SU-DHL-6 (cell line): ENCODE results near the gene STK10.

Experiments used
- H2AFZ ChIP-seq: fragments of 200-600 bp; sonication (generic); 2 replicates; pipeline ENCODE4 v1.6.1; 2014; ENCODE audit warnings: low read depth, mild to moderate bottlenecking, moderate library complexity, mixed read lengths, antibody characterized with exemption, low read length; ENCODE audit not compliant: severe bottlenecking
- H3F3A ChIP-seq: fragments of 200-600 bp; shearing (Covaris generic); 2 replicates; pipeline ENCODE4 v1.6.0; 2016; ENCODE audit warnings: antibody characterized with exemption, mild to moderate bottlenecking; ENCODE audit not compliant: insufficient read depth
- H3K27ac ChIP-seq: fragments of 200-600 bp; sonication (generic); 2 replicates; pipeline ENCODE4 v1.5.1; 2016; ENCODE audit warnings: low read depth, mild to moderate bottlenecking, low read length, moderate library complexity, mixed read lengths
- H3K27me3 ChIP-seq: fragments of 200-600 bp; sonication (generic), shearing (Covaris generic); 2 replicates; pipeline ENCODE4 v1.6.0; 2014; ENCODE audit warnings: mild to moderate bottlenecking, low read length
- H3K36me3 ChIP-seq: fragments of 200-600 bp; sonication (generic); 2 replicates; pipeline ENCODE4 v1.6.1; 2014; ENCODE audit warnings: mild to moderate bottlenecking, low read length, mixed read lengths
- H3K4me2 ChIP-seq: fragments of 300-600, 200-600 bp; shearing (Covaris generic), sonication (generic); 2 replicates; pipeline ENCODE4 v1.6.0; 2014; ENCODE audit warnings: low read length, low read depth, mild to moderate bottlenecking; ENCODE audit not compliant: poor library complexity, severe bottlenecking
- H3K4me3 ChIP-seq: fragments of 200-600 bp; sonication (generic); 2 replicates; pipeline ENCODE4 v1.5.1; 2014; ENCODE audit warnings: antibody characterized with exemption, low read length, mild to moderate bottlenecking, mixed read lengths; ENCODE audit not compliant: insufficient read depth, poor library complexity, severe bottlenecking
- H3K79me2 ChIP-seq: fragments of 200-600 bp; sonication (generic); 2 replicates; pipeline ENCODE4 v1.6.1; 2014; ENCODE audit warnings: mild to moderate bottlenecking, low read length, moderate library complexity; ENCODE audit not compliant: insufficient read depth
- H3K9ac ChIP-seq: fragments of 200-600 bp; sonication (generic); 2 replicates; pipeline ENCODE4 v1.7.0; 2014; ENCODE audit warnings: mild to moderate bottlenecking, low read length
- H3K9me2 ChIP-seq: fragments of 200-600 bp; sonication (generic); replicated peaks from 2 replicates; pipeline ENCODE4 v1.6.1; 2014; ENCODE audit warnings: low read length; ENCODE audit not compliant: insufficient read depth
- H3K9me3 ChIP-seq: fragments of 200-600 bp; sonication (generic); 2 replicates; pipeline ENCODE4 v1.6.1; 2014; ENCODE audit warnings: low read length, mixed read lengths; ENCODE audit not compliant: insufficient read depth
- H4K20me1 ChIP-seq: fragments of 200-600 bp; sonication (generic); 2 replicates; pipeline ENCODE4 v1.6.1; 2014; ENCODE audit warnings: low read depth, mild to moderate bottlenecking, antibody characterized with exemption, low read length, moderate library complexity, mixed read lengths
- EZH2phosphoT487 ChIP-seq: fragments of 200-600 bp; sonication (generic), shearing (Covaris generic); conservative IDR thresholded peaks from 2 replicates; pipeline ENCODE4 v1.6.1; 2018; ENCODE audit warnings: mild to moderate bottlenecking, antibody characterized with exemption, low read length, moderate library complexity, mixed read lengths
- TF ChIP-seq, protein P1 (sequence below): fragments of 200-600 bp; sonication (generic); IDR thresholded peaks from one replicate; pipeline ENCODE4 v1.5.1; 2017; ENCODE audit warnings: antibody characterized with exemption, mild to moderate bottlenecking, low read length, moderate library complexity; ENCODE audit not compliant: insufficient read depth, poor library complexity, severe bottlenecking

STK10 gene

DNA sequence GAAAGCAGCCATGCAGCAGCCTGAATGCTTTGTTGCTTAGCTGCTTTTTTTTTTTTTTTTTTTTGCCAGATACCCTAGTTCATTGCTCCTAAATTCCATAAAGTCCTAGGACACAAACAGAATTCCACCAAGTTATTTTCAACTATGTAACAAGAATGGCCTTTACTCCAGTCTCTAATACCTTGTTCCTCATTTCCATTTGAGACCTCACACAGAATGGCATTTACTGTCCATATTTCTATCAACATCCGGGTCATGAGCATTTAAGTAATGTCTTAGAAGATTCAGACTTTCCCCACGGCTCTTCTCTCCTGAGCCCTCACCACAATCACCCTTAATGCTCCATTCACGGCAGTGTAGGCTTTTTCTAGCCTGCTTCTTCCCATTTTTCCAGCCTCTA is 149.9 kb downstream of the STK10 start:
- Histone ChIP-seq H2AFZ (no peak overlapping the region), H3K9me2 (no peaks in the 10 kb centered on the region), H3K9ac (no peak overlapping the region), H3K36me3 (no peaks in the 10 kb centered on the region), H4K20me1 (no peaks in the 10 kb centered on the region), H3K27ac (no peak overlapping the region), H3K27me3 (no peaks in the 10 kb centered on the region), H3K79me2 (no peaks in the 10 kb centered on the region), H3K4me3 (no peak overlapping the region), H3K4me2 (no peak overlapping the region), H3K9me3 (no peaks in the 10 kb centered on the region), H3F3A (0 out of 2 replicates have a peak, but pooled peaks cover 3% of the 10 kb centered on the region)
- TF ChIP-seq, protein P1, sequence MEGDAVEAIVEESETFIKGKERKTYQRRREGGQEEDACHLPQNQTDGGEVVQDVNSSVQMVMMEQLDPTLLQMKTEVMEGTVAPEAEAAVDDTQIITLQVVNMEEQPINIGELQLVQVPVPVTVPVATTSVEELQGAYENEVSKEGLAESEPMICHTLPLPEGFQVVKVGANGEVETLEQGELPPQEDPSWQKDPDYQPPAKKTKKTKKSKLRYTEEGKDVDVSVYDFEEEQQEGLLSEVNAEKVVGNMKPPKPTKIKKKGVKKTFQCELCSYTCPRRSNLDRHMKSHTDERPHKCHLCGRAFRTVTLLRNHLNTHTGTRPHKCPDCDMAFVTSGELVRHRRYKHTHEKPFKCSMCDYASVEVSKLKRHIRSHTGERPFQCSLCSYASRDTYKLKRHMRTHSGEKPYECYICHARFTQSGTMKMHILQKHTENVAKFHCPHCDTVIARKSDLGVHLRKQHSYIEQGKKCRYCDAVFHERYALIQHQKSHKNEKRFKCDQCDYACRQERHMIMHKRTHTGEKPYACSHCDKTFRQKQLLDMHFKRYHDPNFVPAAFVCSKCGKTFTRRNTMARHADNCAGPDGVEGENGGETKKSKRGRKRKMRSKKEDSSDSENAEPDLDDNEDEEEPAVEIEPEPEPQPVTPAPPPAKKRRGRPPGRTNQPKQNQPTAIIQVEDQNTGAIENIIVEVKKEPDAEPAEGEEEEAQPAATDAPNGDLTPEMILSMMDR, result no peak
- no peak for TF ChIP-seq EZH2phosphoT487

DNA sequence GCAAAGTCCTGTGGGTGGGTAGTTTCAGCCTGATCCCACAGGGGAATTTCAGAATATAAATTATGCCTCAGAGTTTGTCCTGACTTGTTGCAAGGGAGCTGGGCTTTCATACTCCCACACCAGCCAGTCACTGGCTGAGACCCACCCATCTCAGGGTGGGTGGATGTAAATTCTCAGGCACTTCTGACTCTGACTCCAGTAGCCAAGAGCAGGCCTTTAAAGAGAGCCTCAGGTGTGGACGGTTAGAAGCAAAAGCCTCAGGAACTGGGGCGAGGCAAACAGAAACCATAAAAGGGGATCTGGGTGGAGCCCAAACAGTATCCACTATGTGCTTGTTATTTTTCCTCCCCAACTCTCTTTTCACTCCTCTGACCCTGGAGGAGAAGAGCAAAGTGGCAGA is 153.0 kb downstream of the STK10 start:
- Histone ChIP-seq H3K27ac (no peak overlapping the region), H3F3A (no peaks in the 10 kb centered on the region), H3K4me2 (no peak overlapping the region), H3K4me3 (no peak overlapping the region), H3K9me3 (peaks cover 16% of the 10 kb centered on the region; the same call in 1 of the 2 replicates), H4K20me1 (no peaks in the 10 kb centered on the region), H3K36me3 (no peaks in the 10 kb centered on the region), H3K9ac (no peak overlapping the region), H3K9me2 (no peaks in the 10 kb centered on the region; the same call in 1 of the 2 replicates), H2AFZ (no peak overlapping the region), H3K79me2 (no peaks in the 10 kb centered on the region), H3K27me3 (no peaks in the 10 kb centered on the region)
- TF ChIP-seq, protein P1, result no peak
- TF ChIP-seq EZH2phosphoT487, result no peak

DNA sequence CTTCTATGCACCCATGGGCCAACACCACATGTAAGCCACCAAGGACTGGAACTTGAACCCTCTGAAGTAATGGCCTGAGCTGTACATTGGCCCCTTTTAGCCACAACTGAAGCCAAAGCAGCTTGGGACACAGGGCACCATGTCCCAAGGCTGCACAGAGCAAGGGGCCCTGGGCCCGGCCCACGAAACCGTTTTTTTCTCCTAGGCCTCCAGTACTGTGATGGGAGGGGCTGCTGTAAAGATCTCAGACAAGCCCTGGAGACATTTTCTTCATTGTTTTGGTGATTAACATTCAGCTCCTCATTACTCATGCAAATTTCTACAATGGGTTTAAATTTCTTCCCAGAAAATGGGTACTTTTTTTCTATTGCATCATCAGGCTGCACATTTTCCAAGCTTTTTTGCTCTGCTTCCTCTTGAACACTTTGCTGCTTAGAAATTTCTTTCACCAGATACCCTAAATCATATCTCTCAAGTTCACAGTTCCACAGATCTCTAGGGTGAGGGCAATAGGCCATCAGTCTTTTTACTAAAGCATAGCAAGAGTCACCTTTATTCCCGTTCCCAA is 156.0 kb downstream of the STK10 start:
- H3K36me3 ChIP-seq, result no peaks in the 10 kb centered on the region
- no peak overlapping the region for H3K4me2 ChIP-seq
- H3K27me3 ChIP-seq, result no peaks in the 10 kb centered on the region
- no peak overlapping the region for H3K27ac ChIP-seq
- H3K9ac ChIP-seq, result no peak overlapping the region
- no peaks in the 10 kb centered on the region for H3F3A ChIP-seq
- H3K9me2 ChIP-seq, result no peaks in the 10 kb centered on the region; the same call in 1 of the 2 replicates
- TF ChIP-seq, protein P1, result no peak
- no peak for TF ChIP-seq EZH2phosphoT487
- no peaks in the 10 kb centered on the region for H3K79me2 ChIP-seq
- H4K20me1 ChIP-seq, result no peaks in the 10 kb centered on the region
- no peak overlapping the region for H2AFZ ChIP-seq
- H3K9me3 ChIP-seq, result peaks cover 16% of the 10 kb centered on the region; the same call in 1 of the 2 replicates
- H3K4me3 ChIP-seq, result no peak overlapping the region
